Measurements from ENCODE around the gene NDUFS4.
"Not testable (repeated sequence)": the region's sequence is repeated elsewhere in the genome, so short reads cannot be mapped to it uniquely, and the experiment has no call there.

Gene NDUFS4

DNA sequence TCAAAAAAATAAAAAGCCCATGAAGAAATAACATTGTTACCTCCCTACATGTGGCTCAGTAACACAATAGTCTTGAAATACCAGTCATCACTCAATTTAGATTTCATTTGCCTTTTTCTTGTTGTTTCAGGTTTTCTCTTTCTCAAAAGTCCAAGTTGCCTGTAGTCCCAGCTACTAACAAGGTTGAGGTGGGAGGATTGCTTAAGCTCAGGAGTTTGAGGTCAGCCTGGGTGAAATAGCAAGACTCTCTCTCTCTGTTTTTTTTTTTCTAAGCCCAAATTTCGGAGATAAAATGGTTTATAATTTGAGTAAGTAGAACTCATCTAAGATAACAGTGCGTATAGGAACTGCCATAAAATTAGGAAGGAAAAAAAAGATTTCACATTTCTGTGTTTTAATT is 17.5 kb upstream of the NDUFS4 start:
- DNase-seq (ENCODE audit: extremely low read depth, low read depth): no peak
- TF ChIP-seq, protein P1, sequence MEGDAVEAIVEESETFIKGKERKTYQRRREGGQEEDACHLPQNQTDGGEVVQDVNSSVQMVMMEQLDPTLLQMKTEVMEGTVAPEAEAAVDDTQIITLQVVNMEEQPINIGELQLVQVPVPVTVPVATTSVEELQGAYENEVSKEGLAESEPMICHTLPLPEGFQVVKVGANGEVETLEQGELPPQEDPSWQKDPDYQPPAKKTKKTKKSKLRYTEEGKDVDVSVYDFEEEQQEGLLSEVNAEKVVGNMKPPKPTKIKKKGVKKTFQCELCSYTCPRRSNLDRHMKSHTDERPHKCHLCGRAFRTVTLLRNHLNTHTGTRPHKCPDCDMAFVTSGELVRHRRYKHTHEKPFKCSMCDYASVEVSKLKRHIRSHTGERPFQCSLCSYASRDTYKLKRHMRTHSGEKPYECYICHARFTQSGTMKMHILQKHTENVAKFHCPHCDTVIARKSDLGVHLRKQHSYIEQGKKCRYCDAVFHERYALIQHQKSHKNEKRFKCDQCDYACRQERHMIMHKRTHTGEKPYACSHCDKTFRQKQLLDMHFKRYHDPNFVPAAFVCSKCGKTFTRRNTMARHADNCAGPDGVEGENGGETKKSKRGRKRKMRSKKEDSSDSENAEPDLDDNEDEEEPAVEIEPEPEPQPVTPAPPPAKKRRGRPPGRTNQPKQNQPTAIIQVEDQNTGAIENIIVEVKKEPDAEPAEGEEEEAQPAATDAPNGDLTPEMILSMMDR (IDR thresholded peaks at IDR 0.05; ENCODE audit: low read depth, low read length, missing control alignments): no peak
- H3K4me3 ChIP-seq (replicated peaks; ENCODE audit: low read depth, low read length): no peak overlapping the region

DNA sequence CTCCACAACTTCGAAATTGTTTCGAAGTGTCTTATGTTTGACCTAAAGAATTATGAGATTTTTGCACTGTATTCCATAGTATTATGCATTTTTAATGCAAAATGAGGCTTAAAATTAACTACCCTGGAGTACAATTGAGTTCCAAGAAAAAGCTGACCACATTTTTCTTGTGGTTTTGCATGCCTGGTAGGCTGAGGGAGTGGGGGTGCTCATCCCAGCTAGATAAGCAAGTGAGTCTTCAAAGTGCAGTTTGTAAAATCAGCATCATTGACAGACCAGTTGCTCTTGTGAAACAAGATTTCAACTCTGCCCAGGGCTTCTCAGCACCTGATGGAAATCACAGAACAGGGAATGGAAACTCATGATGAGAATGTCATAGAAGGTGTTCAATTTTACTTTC is 17.0 kb upstream of the NDUFS4 start:
- DNase-seq (ENCODE audit: extremely low read depth, low read depth): no peak
- TF ChIP-seq, protein P1 (IDR thresholded peaks at IDR 0.05; ENCODE audit: low read depth, low read length, missing control alignments): no peak

DNA sequence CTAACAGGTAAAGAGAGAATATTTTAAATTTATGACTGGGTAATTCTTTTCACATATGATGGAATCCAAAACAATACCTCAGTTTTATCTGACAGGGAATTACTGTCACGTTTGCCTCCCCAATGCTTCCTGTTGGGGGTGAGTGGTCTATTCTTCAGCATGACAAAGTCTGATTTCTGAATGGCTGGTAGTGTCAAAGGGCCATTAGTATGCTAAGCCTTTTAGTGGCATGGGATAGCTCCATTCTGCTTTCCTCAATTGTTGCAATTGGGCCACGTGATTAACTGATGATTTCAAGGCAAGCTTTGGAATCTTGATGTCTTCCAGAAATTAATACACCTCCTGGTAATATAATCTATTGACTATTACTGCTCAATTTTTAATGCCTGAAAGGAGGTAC is 14.7 kb upstream of the NDUFS4 start:
- no peak for DNase-seq (ENCODE audit: extremely low read depth, low read depth)
- no peak overlapping the region for H3K4me3 ChIP-seq (replicated peaks; ENCODE audit: low read depth, low read length)
- TF ChIP-seq, protein P1 (IDR thresholded peaks at IDR 0.05; ENCODE audit: low read depth, low read length, missing control alignments): no peak

More for the DNA sequence above, 17.0 kb upstream of the NDUFS4 start:
- H3K4me3 ChIP-seq (replicated peaks; ENCODE audit: low read depth, low read length): no peak overlapping the region

DNA sequence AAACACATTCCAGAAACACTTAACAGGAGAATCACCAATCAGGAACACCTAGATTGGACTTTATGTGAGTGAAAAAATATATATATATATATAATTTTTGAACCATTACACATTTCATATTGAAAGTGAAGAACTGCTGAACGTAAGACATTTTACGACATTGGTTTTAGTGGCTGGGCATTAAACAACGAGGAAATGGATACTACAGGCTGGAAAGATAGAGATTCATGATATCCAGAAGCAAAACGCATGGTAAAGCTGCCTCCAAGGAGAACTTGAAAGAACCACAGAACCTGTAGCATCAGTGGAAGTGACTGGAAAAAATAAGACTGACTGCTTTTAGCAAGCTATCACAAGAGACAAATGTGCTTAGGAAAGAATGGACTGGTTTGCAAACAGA is 13.2 kb upstream of the NDUFS4 start:
- no peak overlapping the region for H3K4me3 ChIP-seq (replicated peaks; ENCODE audit: low read depth, low read length)
- TF ChIP-seq, protein P1 (IDR thresholded peaks at IDR 0.05; ENCODE audit: low read depth, low read length, missing control alignments): no peak
- no peak for DNase-seq (ENCODE audit: extremely low read depth, low read depth)

DNA sequence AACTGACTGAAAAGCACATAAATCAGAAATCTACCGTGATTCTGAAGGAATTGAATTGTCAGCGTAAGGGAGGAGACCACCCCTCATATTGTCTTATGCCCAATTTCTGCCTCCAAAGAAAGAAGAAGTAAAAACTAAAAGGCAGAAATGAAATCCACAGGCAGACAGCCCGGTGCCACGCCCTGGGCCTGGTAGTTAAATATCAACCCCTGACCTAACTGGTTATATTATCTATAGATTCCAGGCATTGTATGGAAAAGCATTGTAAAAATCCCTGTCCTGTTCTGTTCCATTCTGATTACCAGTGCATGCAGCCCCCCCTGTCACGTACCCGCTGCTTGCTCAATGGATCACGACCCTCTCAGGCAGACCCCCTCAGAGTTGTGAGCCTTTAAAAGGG is 11.9 kb upstream of the NDUFS4 start:
- not testable (repeated sequence) for DNase-seq (ENCODE audit: extremely low read depth, low read depth)

DNA sequence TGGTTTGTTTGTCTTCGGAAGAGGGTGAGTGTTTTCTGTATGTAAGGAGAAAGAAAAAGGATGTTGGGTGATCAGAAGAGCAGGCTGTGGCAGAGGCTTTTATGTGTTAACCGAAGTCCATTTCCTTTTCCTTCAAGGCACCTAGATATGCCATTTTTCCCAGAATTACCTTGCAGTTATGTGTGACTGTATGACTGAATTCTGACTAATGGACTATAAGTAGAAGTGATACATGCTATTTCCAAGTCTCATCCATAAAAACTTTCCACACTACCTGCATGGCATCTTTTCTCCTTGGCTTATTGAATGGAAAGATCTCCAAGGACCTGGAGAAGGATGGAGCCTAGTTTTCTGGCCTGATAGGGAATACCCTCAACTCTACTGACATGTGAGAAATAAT is 10.6 kb upstream of the NDUFS4 start:
- no peak overlapping the region for H3K4me3 ChIP-seq (replicated peaks; ENCODE audit: low read depth, low read length)
- DNase-seq (ENCODE audit: extremely low read depth, low read depth): no peak
- TF ChIP-seq, protein P1 (IDR thresholded peaks at IDR 0.05; ENCODE audit: low read depth, low read length, missing control alignments): no peak

More for the DNA sequence above, 11.9 kb upstream of the NDUFS4 start:
- not testable (repeated sequence) for H3K4me3 ChIP-seq (replicated peaks; ENCODE audit: low read depth, low read length)

DNA sequence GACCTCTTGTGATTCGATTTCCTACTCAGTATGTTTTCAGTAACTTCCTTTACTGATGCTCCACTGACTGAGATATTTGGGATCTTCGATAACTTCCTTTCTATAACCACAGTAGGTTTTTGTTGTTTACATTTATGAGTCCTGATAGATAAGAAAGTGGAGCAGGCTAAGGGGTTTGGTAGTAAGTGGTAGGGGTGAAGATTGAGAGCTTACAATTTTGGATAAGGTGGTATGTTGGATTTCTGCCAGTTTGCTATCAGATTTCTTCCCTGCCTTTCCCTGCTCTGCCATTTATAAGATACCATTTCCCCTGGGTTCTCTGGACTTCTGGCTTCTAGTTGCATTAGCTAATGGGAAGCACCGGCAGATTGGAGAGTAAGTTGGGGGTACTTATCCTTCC is 7.9 kb upstream of the NDUFS4 start:
- TF ChIP-seq, protein P1 (IDR thresholded peaks at IDR 0.05; ENCODE audit: low read depth, low read length, missing control alignments): no peak
- no peak overlapping the region for H3K4me3 ChIP-seq (replicated peaks; ENCODE audit: low read depth, low read length)
- no peak for DNase-seq (ENCODE audit: extremely low read depth, low read depth)
